Central memory CD4-positive, alpha-beta T cell (primary cell): ENCODE results near the gene LRRC40.
"Not testable (repeated sequence)": the region's sequence is repeated elsewhere in the genome, so short reads cannot be mapped to it uniquely, and the experiment has no call there.

Experiments used
- DNase-seq: peaks from one replicate; pipeline ENCODE4 v3.0.0; 2022
- total RNA-seq, 3 experiments: gene quantifications; one replicate each; lab custom pipeline; 2026; lab: John Stamatoyannopoulos, UW

The LRRC40 gene
- total RNA-seq = 37.6 to 56.9 (median 43.0) reads per million in 3 experiments

DNA sequence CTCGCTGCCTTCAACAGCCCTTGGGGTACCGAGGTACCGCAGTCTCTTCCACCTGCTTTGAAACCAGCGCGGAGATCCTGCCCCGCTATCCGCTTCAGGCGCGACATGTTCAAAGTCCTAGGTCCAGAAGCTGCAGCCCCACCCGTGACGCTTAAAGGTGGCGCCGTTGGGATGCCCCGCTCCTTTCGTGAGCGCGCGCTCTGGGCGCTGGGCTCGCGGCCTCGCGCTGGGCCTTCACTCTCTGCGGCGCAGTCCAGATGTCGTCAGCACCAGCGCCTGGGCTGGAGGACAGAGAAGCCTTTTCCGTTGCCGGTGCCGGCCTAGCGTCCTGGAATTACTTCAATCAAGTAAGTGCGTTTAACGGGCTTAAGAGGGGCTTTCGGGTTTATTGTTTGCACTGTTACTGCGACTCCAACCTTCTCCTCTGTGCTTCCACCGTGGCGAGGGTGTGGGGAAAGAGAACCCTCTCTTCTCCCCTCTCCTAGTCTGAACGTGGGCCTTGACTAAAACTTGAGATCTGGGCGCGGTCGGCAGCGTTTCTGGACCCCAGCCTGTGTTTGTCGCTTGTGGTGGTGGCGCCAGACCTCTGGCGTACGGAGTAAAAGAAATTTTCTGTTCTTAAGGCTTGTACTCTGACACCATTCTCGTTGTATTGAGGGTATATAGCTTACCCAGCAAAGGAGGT, at the start of gene LRRC40:
Gene LRRC40, minus strand, starts transcription at position 146 of the 685 bp plus-strand sequence. Its CDS starts 39 bp downstream, at position 107.
- peak; percentile 95 for DNase-seq

DNA sequence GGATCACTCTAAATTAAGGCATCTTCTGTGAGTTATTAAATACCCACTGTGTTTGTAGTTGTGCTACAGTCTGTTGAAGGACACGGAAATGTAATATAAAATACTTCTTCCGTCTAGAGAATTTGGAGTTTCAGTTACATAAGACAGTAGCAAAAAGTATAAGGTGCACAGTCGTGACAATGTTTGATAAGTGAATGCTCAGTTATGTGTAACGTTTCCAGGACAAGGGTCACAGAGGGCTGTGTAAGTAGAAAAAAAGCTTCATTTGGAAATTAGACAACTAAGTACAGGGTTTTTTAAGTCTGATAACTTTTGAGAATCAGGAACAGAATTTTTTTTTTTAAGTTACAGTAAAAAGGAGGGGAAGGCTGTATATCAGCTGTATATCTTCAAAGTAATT, 43.4 kb upstream of the LRRC40 start:
- DNase-seq = no peak

DNA sequence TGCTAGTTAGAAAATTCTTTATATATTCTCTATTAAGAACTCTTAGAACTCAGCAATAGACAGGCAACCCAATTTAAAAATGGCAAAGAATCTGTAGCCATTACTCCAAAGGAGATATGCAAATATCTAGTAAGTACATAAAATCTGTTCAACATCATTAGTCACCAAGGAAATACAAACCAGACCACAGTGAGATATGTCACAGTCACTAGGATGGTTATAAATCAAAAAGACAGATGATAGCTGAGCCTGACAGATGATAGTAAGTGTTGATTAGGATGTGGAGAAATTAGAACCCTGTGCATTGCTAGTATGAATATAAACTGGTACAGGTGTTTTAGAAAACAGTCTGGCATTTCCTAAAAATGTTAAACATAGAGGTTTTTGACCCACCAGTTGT, 42.4 kb upstream of the LRRC40 start:
- no peak for DNase-seq

DNA sequence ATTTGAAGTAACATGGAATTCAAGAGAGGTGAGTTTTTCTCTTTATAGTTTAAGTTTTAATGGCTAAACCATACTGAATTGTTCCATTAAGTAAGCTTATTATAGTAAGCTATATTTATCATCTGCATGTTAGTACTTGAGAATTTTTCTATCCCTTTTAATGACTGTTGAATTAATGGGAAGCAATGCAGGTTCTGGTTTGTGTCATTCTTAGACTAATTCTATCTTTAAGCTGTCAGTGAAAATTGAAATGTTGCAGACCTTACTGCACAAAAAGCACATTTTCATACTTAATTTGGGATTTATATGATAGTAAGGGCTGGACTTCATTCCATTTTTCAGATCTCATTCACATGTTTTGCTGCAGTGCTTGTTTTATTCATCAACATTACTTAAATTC, 41.7 kb upstream of the LRRC40 start:
- DNase-seq = no peak

DNA sequence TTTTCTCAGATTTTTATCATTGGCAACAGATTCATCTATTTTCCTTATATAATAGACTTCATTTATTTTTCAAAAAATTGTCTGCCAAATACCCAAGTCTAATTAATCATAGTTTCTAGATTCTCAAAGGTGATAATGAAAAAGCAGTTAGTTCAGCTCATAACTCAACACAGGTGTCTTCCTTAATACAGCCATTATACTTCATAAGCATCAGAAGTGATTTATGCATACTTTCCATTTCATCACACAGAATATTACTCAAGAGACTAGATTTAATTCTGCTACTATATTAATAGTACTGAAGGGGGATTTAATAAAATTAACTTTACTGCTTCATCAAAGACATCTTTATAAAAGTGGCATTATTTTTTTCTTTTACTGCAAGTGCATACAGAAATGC, 34.6 kb upstream of the LRRC40 start:
- DNase-seq = no peak

DNA sequence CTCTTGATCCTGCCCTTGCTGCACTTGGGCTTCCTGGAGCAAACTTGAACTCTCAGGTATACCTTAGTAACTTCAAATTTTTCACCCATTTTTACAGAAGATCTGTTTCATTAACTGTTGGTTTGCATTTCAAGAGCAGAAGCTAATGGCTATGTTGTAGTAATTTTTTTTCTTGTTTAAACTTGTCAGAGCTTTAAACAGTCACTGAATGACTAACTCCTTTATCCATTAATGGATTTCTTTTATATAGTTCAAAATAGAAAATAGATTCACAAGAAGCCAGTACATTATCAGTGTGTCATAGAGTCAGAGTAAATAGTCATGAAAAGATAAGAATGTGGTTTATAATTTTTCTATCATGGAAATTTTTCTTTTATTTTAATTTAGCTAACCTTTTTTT, 29.4 kb upstream of the LRRC40 start:
- DNase-seq = no peak

DNA sequence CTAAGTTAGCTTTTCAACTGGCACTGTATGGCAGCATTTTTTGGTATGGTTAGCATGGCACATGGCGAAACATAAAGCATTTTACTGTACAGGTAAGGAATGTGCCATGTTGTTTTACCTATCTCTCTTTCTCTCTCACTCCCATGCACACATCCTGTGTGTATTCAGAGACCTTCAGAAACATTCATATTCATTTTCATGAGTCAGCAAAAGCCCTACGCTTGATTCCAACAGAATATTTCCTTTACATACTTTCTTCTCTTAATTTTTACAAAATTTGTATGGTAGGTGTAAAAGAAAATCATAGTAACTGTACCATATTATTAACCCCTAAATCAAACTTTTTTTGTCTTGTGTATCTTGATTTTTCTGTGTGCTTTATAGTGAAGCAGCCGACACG, 26.1 kb upstream of the LRRC40 start:
- no peak for DNase-seq

DNA sequence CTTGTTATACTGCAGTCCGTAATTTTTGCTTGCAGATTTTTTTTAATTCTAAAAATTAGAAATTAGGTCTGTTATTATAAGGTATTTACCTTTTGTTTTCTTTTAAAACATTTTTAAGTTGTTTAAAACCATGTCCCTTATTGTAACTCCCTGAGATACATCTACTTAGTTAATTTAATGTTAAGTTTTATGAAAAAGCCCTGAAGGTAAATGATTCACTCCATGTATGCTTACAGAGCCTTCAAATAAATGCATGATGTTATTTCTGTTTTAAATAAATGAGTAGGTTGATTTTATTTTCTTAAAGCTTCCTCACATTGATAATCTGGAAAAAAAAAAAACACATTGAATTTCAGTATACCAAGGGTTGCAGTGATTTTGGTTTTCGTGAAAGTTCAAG, 23.3 kb upstream of the LRRC40 start:
- no peak for DNase-seq

DNA sequence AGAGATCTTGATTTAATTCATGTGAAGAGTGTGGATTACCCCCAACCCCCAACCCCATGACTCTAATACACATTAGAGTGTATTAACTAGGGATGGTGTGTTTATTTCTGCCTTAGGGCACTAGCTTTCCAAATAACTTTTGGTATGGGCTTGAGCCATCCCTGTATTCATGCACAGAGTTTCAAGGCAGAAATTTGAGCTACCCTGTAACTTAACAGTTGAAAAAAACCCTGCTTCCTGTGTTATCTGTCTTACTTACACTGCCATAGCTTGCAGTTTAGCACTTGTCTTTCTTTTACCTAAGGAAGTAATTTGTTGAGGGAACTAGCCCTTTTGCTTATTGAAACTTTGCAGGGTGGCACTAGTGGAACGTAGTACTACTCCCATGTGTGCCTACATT, 22.1 kb upstream of the LRRC40 start:
- DNase-seq = no peak

DNA sequence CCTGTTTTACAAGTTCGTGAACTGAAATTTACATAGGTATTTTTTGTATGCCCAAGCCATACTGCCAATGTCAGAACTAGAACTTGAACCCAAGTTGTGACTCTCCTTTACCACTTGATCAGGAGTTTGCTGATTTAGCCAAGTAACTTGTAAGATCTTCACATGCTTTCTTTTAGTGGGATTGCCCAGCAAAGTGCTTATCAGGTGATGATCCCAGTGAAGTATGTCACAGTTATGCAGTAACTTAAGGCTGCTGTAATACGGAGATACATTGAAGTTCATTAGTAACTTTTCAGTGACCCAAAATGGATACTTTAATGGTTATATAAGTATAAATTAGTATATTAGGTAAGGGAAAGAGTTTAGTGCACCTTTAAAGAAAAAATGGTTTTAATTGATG, 19.6 kb upstream of the LRRC40 start:
- no peak for DNase-seq

DNA sequence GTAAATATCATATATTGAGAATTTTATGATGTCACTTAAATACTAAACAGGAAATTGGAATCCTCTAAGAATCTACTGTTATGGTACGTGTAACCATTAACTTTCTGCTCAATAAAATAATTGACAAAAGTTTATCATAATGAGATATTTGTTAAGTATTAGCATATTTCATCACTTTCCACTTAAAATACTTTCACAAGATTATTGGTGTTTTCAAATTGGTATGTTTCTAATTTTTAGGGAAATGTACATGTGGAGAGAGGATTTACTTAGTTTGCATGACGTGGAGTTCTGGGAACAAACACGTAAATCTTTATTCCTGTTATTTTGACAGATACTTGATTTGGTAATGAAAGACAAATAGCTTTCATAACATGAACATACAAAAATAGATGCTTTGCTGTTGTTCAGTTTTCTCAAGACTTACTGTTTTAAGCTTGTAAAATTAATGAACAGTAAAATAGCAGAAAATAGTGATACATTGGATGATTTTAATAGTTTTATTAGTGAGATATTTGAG, 17.4 kb upstream of the LRRC40 start:
- DNase-seq = no peak

DNA sequence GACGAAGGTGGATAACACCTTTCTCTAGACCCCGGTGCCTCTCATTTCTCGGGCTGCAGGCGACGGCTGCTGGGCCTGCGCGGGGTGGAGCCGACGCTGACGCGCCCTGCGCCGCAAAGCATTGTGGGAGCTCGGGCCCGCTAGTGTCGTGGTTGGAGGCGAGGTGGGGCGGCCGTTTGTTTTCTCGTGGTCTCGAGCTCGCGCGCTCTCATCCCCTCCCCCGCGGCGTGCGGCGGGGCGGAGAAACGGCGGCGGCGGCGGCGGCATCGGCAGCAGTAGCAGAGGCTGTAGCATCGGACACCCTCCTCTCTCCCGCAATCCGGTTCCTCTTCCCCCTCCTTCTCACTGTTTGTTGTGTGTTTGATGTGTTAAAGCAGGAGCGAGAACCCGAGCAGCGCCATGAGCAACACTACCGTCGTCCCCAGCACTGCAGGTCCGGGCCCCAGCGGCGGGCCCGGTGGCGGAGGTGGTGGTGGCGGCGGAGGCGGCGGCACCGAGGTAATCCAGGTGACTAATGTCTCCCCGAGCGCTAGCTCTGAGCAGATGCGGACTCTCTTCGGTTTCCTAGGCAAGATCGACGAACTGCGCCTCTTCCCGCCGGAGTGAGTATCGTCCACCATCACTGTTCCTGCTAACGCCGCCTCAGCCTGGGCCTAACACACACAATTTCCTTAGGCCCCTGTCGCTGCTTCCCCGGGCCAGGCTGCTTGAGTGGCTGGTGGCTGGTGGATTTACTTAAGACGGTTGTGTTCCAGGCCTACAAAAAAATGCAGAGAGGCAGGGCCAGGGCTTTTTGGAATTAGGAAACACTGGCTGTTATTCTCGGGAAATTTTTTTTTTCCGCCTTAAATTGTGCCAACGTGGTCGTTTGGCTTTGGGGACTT, 16.1 kb upstream of the LRRC40 start, which contains the start of gene SRSF11:
Gene SRSF11, plus strand, starts transcription at position 143 of the 884 bp plus-strand sequence. Its CDS starts 257 bp downstream, at position 400.
- DNase-seq = peak; percentile 94

DNA sequence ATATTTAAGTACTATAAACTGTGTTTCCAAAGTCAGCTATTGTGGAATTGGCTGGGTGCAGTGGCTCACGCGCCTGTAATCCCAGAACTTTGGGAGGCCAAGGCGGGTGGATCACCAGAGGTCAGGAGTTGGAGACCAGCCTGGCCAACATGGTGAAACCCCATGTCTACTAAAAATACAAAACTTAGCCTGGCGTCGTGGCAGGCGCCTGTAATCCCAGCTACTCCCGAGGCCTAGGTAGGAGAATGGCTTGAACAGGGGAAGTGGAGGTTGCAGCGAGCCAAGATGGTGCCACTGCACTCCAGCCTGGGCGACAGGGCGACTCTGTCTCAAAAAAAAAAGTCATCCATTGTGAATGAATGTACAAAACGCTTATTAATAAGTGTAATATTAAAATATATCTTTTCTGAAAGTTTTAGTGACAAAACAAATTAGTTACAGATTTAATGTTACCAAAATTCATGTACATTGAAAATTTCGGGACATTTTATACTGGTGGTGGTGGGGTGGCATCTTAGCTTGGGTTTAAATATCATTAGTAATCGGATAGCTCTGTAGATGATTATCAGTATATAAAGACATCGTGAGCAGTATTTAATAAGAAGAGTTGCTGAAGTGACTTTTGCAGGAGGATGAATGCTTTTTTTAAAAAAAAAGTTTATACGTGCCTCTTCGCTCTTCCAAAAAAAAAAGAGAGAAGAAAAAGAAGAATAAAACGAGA, 15.3 kb upstream of the LRRC40 start:
- no peak for DNase-seq

DNA sequence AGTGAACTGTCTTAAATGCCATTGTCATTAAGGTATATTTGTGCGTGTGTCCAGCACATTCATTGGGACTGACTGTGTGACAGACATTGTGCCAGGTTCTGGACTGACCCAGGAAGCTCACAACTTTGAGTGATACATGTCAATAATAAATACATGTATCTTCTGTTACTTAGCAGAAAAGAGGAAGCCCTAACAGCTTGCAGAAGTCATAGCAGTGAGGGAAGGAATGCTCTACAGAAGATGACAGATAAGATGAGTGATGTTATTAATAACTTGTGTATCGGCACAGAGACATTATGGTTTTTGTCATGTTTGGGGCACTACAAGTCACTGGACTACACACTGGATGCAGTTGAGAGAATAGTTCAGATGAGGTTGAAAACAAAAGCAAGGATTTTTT, 14.6 kb upstream of the LRRC40 start:
- no peak for DNase-seq

DNA sequence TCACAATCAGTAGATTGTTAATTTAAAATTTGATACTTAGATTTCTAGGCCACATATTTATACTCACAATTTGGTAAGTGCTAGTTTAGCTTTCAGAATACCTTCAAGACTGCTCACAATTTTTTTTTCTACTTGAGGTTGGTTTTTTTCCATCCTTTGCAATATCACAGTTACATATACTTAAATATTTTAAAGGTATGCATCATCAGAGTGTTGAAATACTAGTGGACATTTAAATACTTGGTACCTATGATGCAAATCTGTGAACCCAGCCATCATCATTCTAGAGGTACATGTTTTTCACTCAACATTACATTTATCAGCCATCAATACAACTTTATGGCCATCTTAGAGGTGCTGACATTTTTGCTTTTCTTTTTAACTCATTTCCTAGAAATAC, 6.2 kb upstream of the LRRC40 start:
- DNase-seq = no peak

DNA sequence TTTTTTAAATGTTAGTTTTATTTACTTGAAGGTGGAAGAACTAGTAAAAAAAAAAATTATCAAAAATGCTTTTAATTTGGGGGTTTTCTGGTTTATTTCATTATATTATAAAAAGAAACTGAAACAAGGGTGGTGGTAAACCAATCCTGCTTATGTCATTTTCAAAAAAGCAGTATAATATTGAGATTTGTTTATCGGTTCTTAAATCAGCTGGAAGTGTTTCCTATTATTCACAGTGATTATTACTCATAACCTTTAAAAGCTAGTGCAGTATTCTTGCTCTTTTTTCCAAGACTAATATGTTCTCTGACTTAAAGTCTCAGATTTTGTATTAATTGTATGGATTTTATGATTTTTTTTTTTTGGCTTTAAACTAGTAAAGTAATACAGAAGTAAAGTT, 5.4 kb upstream of the LRRC40 start:
- DNase-seq = no peak

DNA sequence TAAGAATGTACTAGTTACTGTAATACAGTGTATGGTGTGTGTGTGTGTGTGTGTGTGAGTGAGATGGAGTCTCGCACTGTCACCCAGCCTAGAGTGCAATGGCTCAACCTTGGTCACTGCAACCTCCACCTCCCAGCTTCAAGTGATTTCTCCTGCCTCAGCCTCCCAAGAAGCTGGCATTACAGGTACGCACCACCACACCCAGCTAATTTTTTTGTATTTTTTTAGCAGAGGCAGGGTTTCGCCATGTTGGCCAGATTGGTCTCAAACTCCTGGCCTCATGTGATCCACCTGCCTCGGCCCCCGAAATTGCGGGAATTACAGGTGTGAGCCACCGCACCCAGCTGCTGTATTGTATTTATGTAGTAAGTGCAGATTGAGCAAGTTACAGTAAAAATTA, 2.9 kb upstream of the LRRC40 start:
- DNase-seq = no peak

DNA sequence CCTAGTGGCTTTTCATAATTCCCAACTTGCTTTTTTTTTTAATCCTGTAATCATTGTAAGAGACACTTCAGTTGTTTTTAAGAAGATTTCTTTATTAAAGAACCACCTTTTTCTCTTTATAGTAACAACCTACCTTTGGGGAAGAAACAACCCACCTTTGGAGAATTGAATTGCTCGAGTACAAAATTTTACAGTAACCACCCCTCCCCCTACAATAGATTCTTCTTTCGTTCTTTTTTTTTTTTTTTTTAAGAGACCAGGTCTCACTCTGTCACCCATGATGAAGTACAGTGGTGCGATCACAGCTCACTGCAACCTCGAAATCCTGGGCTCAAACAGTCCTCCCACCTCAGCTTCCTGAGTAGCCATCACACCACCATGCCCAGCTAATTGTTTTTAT, 2.1 kb upstream of the LRRC40 start:
- DNase-seq = no peak

DNA sequence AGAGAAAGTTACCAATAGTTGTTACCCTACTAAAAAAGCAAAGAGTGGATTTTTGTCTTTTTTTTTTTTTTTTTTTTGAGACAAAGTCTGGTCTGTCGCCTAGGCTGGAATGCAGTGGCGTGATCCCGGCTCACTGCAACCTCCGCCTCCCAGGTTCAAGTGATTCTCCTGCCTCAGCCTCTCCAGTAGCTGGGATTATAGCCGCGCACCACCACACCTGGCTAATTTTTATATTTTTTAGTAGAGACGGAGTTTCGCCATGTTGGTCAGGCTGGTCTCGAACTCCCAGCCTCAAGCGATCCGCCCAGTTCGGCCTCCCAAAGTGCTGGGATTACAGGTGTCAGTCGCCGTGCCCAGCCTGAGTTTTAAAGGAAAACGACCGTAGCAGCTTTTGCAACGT, 1.5 kb upstream of the LRRC40 start:
- not testable (repeated sequence) for DNase-seq

DNA sequence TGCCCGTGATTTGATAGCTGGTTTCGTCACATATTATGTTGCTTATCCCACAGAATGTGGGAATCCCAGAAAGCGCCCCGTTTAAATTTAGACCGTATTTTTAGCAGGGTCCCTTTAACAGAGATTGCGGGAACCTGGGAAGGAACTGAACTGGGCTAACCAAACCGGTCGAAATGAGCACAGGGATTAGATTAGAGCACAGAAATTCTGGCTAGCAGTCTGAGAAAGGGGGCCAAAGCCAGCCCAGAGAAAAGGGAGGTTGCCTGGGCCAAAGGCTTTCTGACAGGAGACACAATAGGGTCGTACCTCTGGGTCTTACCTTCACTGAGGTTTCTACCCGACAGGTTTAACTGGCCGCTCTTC, 327 bp downstream of the LRRC40 start:
- no peak for DNase-seq

DNA sequence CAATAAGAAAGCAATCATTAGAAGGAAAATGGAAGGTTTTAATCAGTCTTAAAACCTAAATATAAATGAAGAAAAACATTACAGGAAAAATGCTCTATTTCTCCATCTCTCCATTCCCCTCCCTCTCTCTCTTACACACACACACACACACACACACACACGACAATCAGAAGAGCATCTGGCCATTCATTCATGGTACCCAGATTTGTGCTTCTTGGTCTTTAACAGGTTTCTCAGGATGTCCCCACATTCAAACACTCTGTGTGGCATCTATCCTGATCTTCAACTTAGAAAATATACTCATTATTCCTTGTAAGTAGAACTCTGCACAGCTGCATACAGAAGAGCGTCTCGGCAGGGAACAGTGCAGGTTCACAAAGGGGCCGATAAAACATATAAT, 779 bp downstream of the LRRC40 start:
- no peak for DNase-seq

DNA sequence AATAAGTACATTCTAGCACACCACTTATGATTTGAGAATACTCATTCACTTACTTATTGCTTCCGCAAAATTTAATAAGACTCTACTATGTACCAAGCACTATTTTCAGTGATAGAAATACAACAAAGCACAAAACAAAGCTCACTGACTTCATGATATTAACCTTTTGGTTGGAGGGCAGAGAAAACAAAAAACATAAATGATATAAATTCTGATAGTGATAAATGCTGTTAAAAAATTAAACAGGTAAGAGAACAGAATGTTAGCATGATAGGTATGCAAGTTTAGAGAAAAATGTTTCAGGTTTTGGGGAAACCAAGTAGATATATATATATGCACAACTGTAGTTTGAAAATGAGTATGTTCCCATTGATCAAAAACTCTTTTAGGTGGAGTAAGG, 1.2 kb downstream of the LRRC40 start:
- DNase-seq = no peak

DNA sequence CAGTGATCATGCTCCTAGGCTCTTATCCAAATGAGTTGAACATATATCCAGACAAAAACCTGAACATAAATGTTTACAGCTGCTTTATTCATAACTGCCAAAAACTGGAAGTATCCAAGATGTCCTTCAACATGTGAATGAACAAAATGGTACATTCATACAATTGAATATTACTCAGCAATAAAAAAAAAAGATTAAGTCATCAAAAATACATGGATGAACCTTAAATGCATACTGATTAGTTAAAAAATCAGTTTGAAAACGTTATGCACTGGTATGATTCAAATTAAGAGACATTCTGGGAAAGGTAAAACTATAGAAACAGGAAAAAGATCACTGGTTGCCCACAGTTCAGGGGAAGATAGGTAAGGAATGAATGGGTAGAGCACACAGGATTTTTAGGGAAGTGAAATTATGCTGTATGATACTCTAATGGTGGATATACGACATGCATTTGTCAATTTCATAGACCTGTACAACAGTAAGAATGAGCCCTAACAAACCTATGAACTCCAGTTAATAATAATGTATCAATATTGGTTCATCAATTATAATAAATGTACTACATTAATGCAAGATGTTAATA, 3.1 kb downstream of the LRRC40 start:
- no peak for DNase-seq
